Measurements from ENCODE around the gene ANXA5.

- TF ChIP-seq CTCF (IDR thresholded peaks at IDR 0.05; ENCODE audit: borderline replicate concordance, extremely low read depth, low read length, poor library complexity, severe bottlenecking) = no peak
- TF ChIP-seq EZH2 (IDR thresholded peaks at IDR 0.05; ENCODE audit: borderline replicate concordance, low read depth, low read length, severe bottlenecking) = no peak
Measured at GRCh38 chr4:121741751-121742150, 45.0 kb upstream of the ANXA5 start.
